Activated T-cell treated with anti-CD3 and anti-CD28 coated beads for 4 hours (primary cell): ENCODE data around the gene SUPT3H.
"Not testable (repeated sequence)": the region's sequence is repeated elsewhere in the genome, so short reads cannot be mapped to it uniquely, and the experiment has no call there.

Experiments
- DNase-seq: peaks from one replicate; pipeline ENCODE4 v3.0.0-alpha.2; 2020

The SUPT3H gene

DNA sequence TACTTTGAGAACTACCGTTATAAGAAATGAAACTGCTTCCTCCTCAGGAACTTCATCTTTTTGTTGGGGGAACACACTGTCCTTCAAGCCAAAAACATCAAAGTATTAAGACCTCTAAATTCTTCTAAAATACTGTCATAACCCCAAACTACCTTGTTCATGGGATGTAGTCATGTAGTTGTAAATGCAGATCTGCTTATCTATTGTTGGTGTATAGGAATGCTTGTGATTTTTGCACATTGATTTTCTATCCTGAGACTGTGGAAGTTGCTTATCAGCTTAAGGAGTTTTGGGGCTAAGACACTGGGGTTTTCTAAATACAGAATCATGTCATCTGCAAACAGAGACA is 332.5 kb downstream of the SUPT3H start:
- no peak for DNase-seq

- DNase-seq: no peak
Observed at GRCh38 chr6:45044510-45045252, 333.1 kb downstream of the SUPT3H start.

DNA sequence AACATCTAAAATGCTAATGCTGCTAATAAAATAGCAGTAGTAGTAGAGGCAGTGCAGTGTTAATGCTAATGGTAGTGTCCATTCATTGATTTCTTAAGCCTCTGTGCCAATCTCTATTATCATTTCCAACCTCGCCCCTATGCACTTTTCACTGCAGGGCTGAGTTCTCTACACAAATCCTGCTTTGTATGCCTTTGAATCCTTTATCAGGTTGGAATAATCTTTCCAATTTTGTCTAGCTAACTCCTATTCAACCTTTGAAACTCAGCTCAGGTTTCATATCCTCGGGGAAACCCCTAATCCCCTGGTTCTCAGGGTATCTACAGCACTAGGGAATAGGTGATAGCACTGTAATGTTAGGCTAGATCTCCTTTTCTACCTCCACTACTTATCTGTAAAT is 333.6 kb downstream of the SUPT3H start:
- DNase-seq: no peak

DNA sequence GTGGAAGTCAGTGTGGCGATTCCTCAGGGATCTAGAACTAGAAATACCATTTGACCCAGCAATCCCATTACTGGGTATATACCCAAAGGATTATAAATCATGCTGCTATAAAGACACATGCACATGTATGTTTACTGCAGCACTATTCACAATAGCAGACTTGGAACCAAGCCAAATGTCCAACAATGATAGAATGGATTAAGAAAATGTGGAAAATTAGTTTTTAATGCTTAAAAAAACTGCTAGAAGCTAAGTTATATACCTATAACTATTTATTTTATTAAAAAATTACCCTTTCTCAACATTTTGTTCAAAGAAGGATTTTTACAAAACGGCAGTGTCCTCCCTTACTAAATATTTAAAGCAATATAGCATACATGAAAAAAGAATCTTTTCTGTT is 335.1 kb downstream of the SUPT3H start:
- not testable (repeated sequence) for DNase-seq

DNA sequence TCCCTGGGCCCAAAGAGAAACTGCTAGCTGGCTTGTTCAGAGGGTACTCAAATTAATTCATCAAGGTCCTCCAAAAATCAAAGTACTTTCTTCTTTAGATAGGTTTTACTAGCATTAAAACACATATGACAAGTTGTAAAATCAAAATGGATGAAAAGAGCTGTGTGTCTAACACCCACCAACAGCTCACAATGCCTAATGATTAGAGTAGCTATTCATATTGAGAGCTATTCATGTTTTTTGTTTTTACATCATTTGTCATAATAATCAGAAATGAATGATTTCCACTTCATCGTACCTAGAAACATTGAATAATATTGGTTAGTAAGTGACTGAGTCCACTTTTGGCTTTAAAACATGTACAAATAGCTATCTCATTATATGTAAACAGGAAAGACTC is 339.5 kb downstream of the SUPT3H start:
- DNase-seq: no peak

DNA sequence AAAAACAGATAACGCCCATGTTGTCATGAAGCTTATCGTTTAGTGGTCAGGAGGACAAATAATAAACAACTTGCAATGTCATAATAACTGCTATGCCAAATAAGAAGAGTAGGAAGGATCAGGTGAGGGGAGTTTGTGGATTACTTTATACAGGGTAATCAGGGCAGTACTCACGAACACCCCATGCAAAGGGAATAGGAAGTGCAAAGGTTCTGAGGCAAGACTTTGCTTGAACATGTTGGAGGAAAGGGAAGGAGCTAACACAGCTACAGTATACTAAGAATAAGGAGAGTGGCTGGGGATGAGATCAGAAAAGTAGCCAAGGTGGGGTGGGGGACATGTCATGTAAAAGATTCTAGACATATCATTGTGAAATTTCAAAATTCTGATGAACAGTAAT is 341.6 kb downstream of the SUPT3H start:
- no peak for DNase-seq

- no peak for DNase-seq
Observed at GRCh38 chr6:45032426-45032825, 345.3 kb downstream of the SUPT3H start.

- no peak for DNase-seq
Observed at GRCh38 chr6:45031601-45032000, 346.1 kb downstream of the SUPT3H start.

GRCh38 chr6:45027126-45027525 is 350.6 kb downstream of the SUPT3H start:
- no peak for DNase-seq

DNA sequence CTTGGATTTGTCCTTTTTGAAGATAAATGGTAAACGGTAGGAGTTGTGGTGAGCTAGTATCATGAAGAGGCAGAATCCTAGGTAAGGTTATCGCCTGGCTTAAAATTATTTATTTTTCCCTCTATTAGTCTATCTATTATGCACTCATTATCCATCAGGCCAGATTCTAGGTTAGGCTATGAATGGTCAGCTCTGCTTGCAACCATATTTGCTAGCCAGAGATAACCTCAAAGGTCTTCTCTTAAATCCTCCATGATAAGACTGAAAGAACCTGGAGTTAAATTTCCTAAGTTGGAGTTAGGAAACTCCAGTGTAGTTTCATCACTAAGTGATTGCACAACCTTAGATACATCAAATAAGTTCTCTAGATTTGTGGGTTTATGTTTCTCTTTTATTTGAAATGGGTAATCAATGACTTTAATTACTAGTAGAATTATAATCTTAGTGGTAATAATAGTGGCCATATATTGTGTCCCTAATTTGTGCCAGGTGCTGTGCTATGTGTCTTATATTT is 351.7 kb downstream of the SUPT3H start:
- no peak for DNase-seq

- no peak for DNase-seq
Observed at GRCh38 chr6:45024610-45025009, 353.1 kb downstream of the SUPT3H start.

DNA sequence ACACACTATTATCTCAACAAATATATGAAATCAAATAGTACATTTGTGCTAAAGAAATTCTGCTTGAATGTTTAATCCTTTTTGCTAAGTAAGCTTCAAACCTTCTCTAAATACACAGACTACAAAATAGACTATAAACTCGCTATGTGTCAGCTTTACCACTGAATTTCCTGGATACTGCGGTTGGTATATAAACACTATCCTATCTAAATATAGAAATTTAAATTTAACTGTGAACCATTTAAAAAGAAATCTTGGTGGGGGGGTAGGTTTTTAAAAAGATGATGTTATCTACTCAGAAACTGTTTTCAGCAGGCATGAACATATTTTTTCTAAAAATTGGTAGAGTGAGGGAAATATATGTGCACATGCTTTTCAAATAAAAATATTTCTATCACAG is 356.1 kb downstream of the SUPT3H start:
- DNase-seq: no peak

DNA sequence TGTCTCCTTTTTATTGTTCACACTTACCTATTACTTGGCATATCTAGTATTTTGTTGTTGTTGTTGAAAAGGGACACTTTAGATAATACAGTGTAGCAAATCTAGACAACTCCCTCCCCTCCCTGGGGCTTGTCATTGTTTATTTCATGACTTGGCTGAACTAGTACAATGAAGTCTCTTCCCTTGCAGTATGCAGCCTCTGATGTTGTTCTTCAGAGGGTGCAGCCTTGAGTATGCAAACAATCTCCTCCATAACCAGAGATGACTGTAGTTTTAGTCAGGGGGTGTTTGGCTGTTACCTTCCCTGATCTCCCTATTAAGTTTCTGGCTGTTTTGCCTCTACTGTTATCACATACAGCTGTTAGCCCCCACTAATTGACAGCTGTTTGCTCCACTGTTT is 365.0 kb downstream of the SUPT3H start:
- no peak for DNase-seq

GRCh38 chr6:45009576-45009975 is 368.2 kb downstream of the SUPT3H start:
- DNase-seq: no peak

DNA sequence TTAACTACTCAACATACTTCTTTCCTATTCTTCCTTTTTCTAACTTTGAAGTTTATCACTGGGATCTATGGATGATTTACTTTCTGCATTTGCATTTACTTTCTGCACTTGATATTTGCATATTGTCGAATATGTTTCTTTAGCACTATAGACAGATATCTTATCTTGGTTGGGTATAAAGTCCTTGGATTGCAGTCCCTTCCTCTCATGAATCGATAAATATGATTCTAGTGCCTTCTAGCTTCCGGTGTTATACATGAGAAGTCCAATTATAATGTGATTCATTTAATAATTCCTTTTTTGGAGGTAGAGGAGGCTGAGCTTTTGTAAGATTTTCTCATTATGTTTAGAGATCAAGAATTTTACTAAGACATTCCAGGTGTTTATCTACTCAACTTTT is 370.8 kb downstream of the SUPT3H start:
- DNase-seq: no peak

GRCh38 chr6:45003961-45004360 is 373.8 kb downstream of the SUPT3H start:
- no peak for DNase-seq

- no peak for DNase-seq
Observed at GRCh38 chr6:45003387-45003786, 374.3 kb downstream of the SUPT3H start.

GRCh38 chr6:45002390-45003105 is 375.2 kb downstream of the SUPT3H start:
- no peak for DNase-seq

- no peak for DNase-seq
Observed at GRCh38 chr6:45001663-45002062, 376.1 kb downstream of the SUPT3H start.

DNA sequence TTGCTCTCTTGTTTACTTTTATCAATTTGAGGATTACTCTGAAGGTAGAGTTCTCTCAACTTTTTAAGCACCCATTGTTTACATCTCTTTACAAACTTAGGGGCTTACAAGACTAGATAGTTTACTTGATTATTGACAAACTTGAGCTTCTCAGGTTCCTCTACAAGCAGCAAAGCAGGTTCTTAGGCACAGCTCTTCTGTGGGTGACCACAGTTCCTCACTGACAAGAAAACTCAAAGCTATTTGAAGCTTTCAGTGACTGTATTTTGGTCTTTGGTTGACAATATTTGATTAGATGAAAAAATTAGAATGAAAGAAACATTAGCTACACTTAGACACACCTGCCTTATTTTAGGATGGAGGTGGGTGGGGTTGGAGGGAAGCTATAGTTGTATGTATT is 376.9 kb downstream of the SUPT3H start:
- DNase-seq: no peak

DNA sequence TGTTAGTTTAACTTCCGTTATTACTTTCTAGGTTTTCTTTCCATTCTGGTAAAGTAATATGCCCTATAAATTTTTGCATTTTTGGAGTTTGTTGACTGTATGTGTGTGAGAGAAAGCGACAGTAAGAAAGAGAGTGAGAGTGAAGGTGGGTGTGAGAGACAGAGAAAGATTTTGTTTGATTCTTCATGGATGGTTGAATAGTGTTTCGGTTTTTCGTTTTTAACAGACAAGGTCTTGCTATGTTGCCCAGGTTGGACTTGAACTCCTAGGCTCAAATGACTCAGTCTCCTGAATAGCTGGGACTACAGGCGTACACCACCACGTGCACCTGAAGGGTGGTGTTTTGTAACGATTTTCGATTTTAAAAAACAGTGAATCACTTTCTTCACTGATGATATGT is 378.7 kb downstream of the SUPT3H start:
- no peak for DNase-seq

GRCh38 chr6:44995486-44996132 is 382.1 kb downstream of the SUPT3H start:
- no peak for DNase-seq

- no peak for DNase-seq
Observed at GRCh38 chr6:44989391-44989790, 388.3 kb downstream of the SUPT3H start.

DNA sequence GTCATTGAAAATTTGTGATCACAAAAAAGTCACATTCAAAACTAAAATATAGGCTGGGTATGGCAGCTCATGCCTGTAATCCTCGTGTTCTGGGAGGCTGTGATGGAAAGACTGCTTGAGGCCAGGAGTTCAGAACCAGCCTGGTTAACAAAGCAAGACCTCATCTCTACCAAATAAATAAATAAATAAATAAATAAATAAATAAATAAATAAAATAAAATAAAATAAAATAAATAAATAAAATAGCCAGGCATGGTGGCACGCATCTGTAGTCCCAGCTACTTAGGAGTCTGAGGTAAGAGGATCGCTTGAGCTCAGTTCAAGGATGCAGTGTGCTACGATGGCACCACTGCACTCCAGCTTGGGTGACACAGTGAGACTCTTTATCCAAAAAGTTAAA is 392.7 kb downstream of the SUPT3H start:
- no peak for DNase-seq
